ENCODE data around the gene CHD5. TPM values are rescaled to one million over a fixed set of nuclear protein-coding genes. Genes with fewer than 3 reads are reported as not detected.

Gene CHD5
- total and polyA plus RNA-seq, 2 of the 13 experiments (the other 11 are each of a cell fraction or from before 2014, with no cell fraction given) = 0.02 to 0.21 TPM

- TF ChIP-seq KLF16 (CRISPR knock-in tag; IDR thresholded peaks at IDR 0.05) (peak; percentile 21 to 81; a peak in 2 of 4 replicates), HOXA9 (CRISPR knock-in tag; IDR thresholded peaks at IDR 0.05; ENCODE audit: borderline replicate concordance) (peak; percentile 90), ZFYVE20 (CRISPR knock-in tag; IDR thresholded peaks at IDR 0.05; ENCODE audit: borderline replicate concordance, low read depth) (peak; percentile 86; the same call in 1 of the 2 replicates), ZMAT3 (CRISPR knock-in tag; conservative IDR thresholded peaks at IDR 0.05) (peak; percentile 76; the same call in 1 of the 2 replicates), ZNF879 (CRISPR knock-in tag; IDR thresholded peaks at IDR 0.05) (peak; percentile 87), ZMAT5 (CRISPR knock-in tag; IDR thresholded peaks at IDR 0.05; ENCODE audit: borderline replicate concordance, low read depth) (no peak), THAP8 (CRISPR knock-in tag; IDR thresholded peaks at IDR 0.05; ENCODE audit: borderline replicate concordance) (no peak; the same call in 1 of the 2 replicates), ZNF496 (CRISPR knock-in tag; IDR thresholded peaks at IDR 0.05; ENCODE audit: insufficient replicate concordance) (no peak), ZNF142 (CRISPR knock-in tag; IDR thresholded peaks at IDR 0.05) (peak; percentile 58; the same call in 1 of the 2 replicates), CC2D1A (CRISPR knock-in tag; IDR thresholded peaks at IDR 0.05) (no peak), ZFP36L1 (CRISPR knock-in tag; IDR thresholded peaks at IDR 0.05) (peak; percentile 86; the same call in 1 of the 2 replicates), ZNF576 (CRISPR knock-in tag; IDR thresholded peaks at IDR 0.05) (no peak), ATF2 (CRISPR knock-in tag; IDR thresholded peaks at IDR 0.05) (peak; percentile 89)
Measured at GRCh38 chr1:6199298-6200187, 19.4 kb upstream of the CHD5 start, which contains the start of gene RPL22 (continued).

Measured in HepG2 (cell line).